Body of pancreas (tissue), 4 donors: ENCODE results near the gene RDX. TPM values are rescaled to one million over a fixed set of nuclear protein-coding genes. Genes with fewer than 3 reads are reported as not detected.

ENCODE experiments used
- ATAC-seq: fragments of 150-250 bp; one replicate; pipeline ENCODE4 v1.9.1; 2016
- DNase-seq, 4 donors: peaks; one replicate each; pipeline ENCODE4 v3.0.0-alpha.2; 2019
- H3K27ac ChIP-seq, 4 donors: fragments of 200-600 bp; sonication (generic); 1 replicate in 3 of 4; 2 replicates in 1 of 4; pipeline versions ENCODE4 v1.5.1 to v1.6.1; 2016 to 2019; ENCODE audit warnings: mild to moderate bottlenecking in 1 of 4, mixed read lengths in 1 of 4, moderate library complexity in 1 of 4
- H3K27me3 ChIP-seq, 2 donors: fragments of 200-600 bp; sonication (generic); one replicate each; pipeline ENCODE4 v1.6.0; 2016; ENCODE audit warnings: mild to moderate bottlenecking in 1 of 2
- H3K36me3 ChIP-seq, 2 donors: fragments of 200-600 bp; sonication (generic); replicated peaks in 1 of 2; 2 replicates each; pipeline ENCODE4 v1.5.1; 2016; ENCODE audit warnings: low read depth in 2 of 2; ENCODE audit not compliant: insufficient read depth in 1 of 2
- H3K4me1 ChIP-seq: fragments of 200-600 bp; sonication (generic); one replicate; pipeline ENCODE4 v1.6.0; 2016
- H3K4me3 ChIP-seq, 2 donors: fragments of 200-600 bp; sonication (generic); 1 replicate in 1 of 2; 2 replicates in 1 of 2; pipeline ENCODE4 v1.5.1; 2016 to 2019
- H3K9me3 ChIP-seq, 3 donors: fragments of 200-600 bp; sonication (generic); 1 replicate in 2 of 3; 2 replicates in 1 of 3; pipeline ENCODE4 v1.5.1; 2016
- POLR2A ChIP-seq, 3 donors: fragments of 450-650 bp; IDR thresholded peaks; one replicate each; pipeline ENCODE4 v1.6.1; 2016; ENCODE audit warnings: antibody characterized with exemption in 3 of 3, mild to moderate bottlenecking in 2 of 3
- WGBS, 2 donors: methylation state at CpG; one replicate each; pipeline ENCODE4 v1.1.5; 2017; 5-methylcytosine and 5-hydroxymethylcytosine counted together
- intact Hi-C: fragments of 100-400 bp; cut with DNase I; formaldehyde crosslinking; loops from one replicate; pipeline ENCODE4 v1.15.1; 2023
- total RNA-seq, 2 donors: library from RNA; depleted of rRNA; stranded (reverse); fragments of >200 nt; gene quantifications; one replicate each; pipeline ENCODE4 v1.1.0, GENCODE V29; 2016
- TF ChIP-seq, protein P1 (sequence below), 7 experiments: fragments of 450-650 bp in 4 of 7; fragments of 200-600 bp in 3 of 7; sonication (generic) in 3 of 7; IDR thresholded peaks; one replicate each; pipeline ENCODE4 v1.5.1; 2016 to 2019; ENCODE audit warnings: antibody characterized with exemption in 7 of 7

Gene RDX
- total RNA-seq, result 10 to 100 TPM; 43.8 TPM

- Histone ChIP-seq H3K27me3 (no peaks in the 10 kb centered on the region), H3K9me3 (no peaks in the 10 kb centered on the region), H3K4me1 (peaks cover 59% of the 10 kb centered on the region), H3K27ac (peak within 1 kb of the TSS; percentile 88 to 98 (median 98)), H3K36me3 (no peaks in the 10 kb centered on the region), H3K4me3 (peak within 1 kb of the TSS; percentile 53 to 60)
- ATAC-seq (peak; percentile 83), DNase-seq (peak; percentile 70 to 79 (median 71))
- intact Hi-C loops, result no loop called here
- TF ChIP-seq POLR2A (IDR thresholded peaks at IDR 0.05), result peak; percentile 49 to 59 (median 54)
- TF ChIP-seq, protein P1, sequence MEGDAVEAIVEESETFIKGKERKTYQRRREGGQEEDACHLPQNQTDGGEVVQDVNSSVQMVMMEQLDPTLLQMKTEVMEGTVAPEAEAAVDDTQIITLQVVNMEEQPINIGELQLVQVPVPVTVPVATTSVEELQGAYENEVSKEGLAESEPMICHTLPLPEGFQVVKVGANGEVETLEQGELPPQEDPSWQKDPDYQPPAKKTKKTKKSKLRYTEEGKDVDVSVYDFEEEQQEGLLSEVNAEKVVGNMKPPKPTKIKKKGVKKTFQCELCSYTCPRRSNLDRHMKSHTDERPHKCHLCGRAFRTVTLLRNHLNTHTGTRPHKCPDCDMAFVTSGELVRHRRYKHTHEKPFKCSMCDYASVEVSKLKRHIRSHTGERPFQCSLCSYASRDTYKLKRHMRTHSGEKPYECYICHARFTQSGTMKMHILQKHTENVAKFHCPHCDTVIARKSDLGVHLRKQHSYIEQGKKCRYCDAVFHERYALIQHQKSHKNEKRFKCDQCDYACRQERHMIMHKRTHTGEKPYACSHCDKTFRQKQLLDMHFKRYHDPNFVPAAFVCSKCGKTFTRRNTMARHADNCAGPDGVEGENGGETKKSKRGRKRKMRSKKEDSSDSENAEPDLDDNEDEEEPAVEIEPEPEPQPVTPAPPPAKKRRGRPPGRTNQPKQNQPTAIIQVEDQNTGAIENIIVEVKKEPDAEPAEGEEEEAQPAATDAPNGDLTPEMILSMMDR (IDR thresholded peaks at IDR 0.05), result peak in 3 of 7 experiments; percentile 3 to 30 (median 11)
- 0% methylated on average over 9 to 88 of the region's 113 CpGs for WGBS, 2 donors
Observed at GRCh38 chr11:110296226-110297075, at the start of gene RDX. RDX (minus strand) TSS chr11:110296614; CDS start chr11:110279692, 16,922 bp downstream.

DNA sequence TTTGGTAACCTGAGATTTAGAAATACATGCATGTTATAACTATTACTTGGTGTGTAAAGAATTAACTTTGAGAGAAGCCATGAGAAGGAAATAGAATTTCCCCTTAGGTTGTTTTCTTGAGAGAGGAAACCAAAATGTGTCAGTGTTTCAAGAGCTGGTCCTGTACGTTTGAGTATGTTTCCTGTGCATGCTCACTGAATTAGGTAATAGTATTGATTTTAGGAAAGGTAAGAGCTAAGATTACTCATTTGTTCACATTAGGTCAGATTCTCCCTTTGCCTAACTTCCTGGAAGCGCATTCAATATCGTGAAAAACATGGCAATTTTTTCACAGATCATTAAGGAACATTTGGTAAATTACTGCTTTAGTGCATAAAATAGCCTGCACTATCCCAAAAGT, 49.3 kb upstream of the RDX start:
- H3K4me3 ChIP-seq, result no peak overlapping the region
- no peaks in the 10 kb centered on the region for H3K9me3 ChIP-seq
- WGBS, 2 donors, result 47 to 60% methylated on average over 3 of the region's 3 CpGs
- peak overlapping the region in 2 of 4 donors; percentile 28 to 33 for H3K27ac ChIP-seq
- intact Hi-C loops, result no loop called here
- DNase-seq (no peak), ATAC-seq (peak; percentile 42)
- H3K27me3 ChIP-seq, result no peaks in the 10 kb centered on the region
- no peaks in the 10 kb centered on the region for H3K36me3 ChIP-seq
- TF ChIP-seq POLR2A (IDR thresholded peaks at IDR 0.05), result no peak
- TF ChIP-seq, protein P1 (IDR thresholded peaks at IDR 0.05), result no peak
- H3K4me1 ChIP-seq, result peaks cover 13% of the 10 kb centered on the region

GRCh38 chr11:110340436-110340835, 44.0 kb upstream of the RDX start:
- ATAC-seq (no peak), DNase-seq (no peak)
- H3K9me3 ChIP-seq, result no peaks in the 10 kb centered on the region
- intact Hi-C loops, result no loop called here
- peaks cover 7% of the 10 kb centered on the region for H3K4me1 ChIP-seq
- 53 to 92% methylated on average over 2 of the region's 2 CpGs for WGBS, 2 donors
- no peak overlapping the region for H3K27ac ChIP-seq
- TF ChIP-seq, protein P1 (IDR thresholded peaks at IDR 0.05), result no peak
- no peak for TF ChIP-seq POLR2A (IDR thresholded peaks at IDR 0.05)
- H3K4me3 ChIP-seq, result no peak overlapping the region
- no peaks in the 10 kb centered on the region for H3K27me3 ChIP-seq
- no peaks in the 10 kb centered on the region for H3K36me3 ChIP-seq

GRCh38 chr11:110339456-110340250, 43.2 kb upstream of the RDX start:
- no peaks in the 10 kb centered on the region for H3K9me3 ChIP-seq
- peaks cover 7% of the 10 kb centered on the region for H3K4me1 ChIP-seq
- 78 to 84% methylated on average over 3 of the region's 3 CpGs for WGBS, 2 donors
- no peak for TF ChIP-seq POLR2A (IDR thresholded peaks at IDR 0.05)
- TF ChIP-seq, protein P1 (IDR thresholded peaks at IDR 0.05), result no peak
- H3K27ac ChIP-seq, result no peak overlapping the region
- intact Hi-C loops, result no loop called here
- DNase-seq, result no peak
- no peaks in the 10 kb centered on the region for H3K27me3 ChIP-seq
- ATAC-seq, result no peak
- H3K36me3 ChIP-seq, result no peaks in the 10 kb centered on the region
- no peak overlapping the region for H3K4me3 ChIP-seq
